A549 treated with RU486 at 1 μM for 4 hours (cell line): ENCODE measurements around the gene HTN3. TPM values are rescaled to one million over a fixed set of nuclear protein-coding genes. Genes with fewer than 3 reads are reported as not detected.

Experiments
- total RNA-seq: library from RNA; stranded (reverse); fragments of 200-300 nt; extraction: Qiagen RNA extraction; gene quantifications from 5 replicates; pipeline ENCODE4 v1.2.3, GENCODE V29; 2022; ENCODE audit warnings: low read depth

The HTN3 gene
- total RNA-seq: not detected in 5 replicates

DNA sequence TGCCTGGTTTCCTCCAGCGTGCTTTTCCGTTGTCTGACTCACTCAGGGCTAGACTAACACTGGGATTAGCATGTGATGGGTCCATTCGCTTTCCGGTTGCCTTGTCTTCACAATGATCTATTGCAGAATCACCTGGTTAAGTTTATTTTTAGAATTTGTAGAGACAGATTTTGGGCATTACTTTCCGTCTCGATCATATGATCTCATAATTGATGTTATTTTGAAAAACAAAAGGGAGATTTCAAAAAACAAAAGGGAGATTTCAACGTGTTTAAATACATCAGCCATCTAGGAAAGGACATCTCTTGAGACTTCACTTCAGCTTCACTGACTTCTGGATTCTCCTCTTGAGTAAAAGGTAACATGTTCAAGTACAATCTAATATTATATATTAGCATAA, at the start of gene HTN3:
HTN3 (plus strand) TSS at position 301 of the 400 bp plus-strand sequence. CDS start 2,282 bp downstream, outside the sequence.

DNA sequence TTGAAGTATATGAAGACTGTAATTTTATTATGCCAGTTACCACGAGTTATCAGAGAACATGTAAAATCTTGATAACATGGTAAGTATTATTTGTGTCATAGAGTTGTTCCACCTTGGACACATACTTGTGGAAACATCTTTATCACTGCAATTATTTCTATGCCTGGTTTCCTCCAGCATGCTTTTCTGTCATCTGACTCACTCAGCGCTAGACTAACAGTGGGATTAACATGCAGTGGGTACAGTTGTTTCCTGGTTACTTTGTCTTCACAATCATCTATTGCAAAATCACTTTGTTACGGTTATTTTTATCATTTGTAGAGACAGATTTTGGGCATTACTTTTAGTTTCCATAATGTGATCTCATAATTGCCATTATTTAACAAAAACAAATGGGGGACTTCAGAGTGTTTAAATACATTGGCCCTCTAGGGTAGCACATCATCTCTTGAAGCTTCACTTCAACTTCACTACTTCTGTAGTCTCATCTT, 32.7 kb upstream of the HTN3 start, which contains the start of gene STATH:
STATH (plus strand) TSS at position 441 of the 491 bp plus-strand sequence. CDS start 2,472 bp downstream, outside the sequence.

DNA sequence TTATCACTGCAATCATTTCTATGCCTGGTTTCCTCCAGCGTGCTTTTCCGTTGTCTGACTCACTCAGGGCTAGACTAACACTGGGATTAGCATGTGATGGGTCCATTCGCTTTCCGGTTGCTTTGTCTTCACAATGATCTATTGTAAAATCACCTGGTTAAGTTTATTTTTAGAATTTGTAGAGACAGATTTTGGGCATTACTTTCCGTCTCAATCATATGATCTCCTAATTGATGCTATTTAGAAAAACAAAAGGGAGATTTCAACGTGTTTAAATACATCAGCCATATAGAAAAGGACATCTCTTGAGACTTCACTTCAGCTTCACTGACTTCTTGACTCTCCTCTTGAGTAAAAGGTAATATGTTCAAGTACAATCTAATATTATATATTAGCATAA, 21.9 kb downstream of the HTN3 start, which contains the start of gene HTN1:
HTN1 (plus strand) TSS at position 301 of the 400 bp plus-strand sequence. CDS start 2,639 bp downstream, outside the sequence.

Other genes with a start within 250 kb of the HTN3 start
- not detected in 5 replicates for gene SULT1E1, start 168.3 kb upstream of the HTN3 start, total RNA-seq
- not detected in 5 replicates for gene CSN1S1, start 97.4 kb upstream of the HTN3 start, total RNA-seq
- gene CSN2, start 62.7 kb upstream of the HTN3 start, total RNA-seq: not detected in 5 replicates
- not detected in 5 replicates for gene STATH, start 32.5 kb upstream of the HTN3 start, total RNA-seq
- not detected in 5 replicates for gene HTN1, start 22.0 kb downstream of the HTN3 start, total RNA-seq
- gene PRR27, start 125.8 kb downstream of the HTN3 start, total RNA-seq: not detected in 5 replicates
- not detected in 5 replicates for gene ODAM, start 167.3 kb downstream of the HTN3 start, total RNA-seq
- gene FDCSP, start 197.7 kb downstream of the HTN3 start, total RNA-seq: not detected in 5 replicates
- not detected in 5 replicates for gene CSN3, start 214.1 kb downstream of the HTN3 start, total RNA-seq